D721Med (cell line): ENCODE measurements around the gene ADAMTS17.

Experiments
- DNase-seq: peaks from one replicate; pipeline ENCODE4 v3.0.0; 2011; ENCODE audit warnings: low spot score; ENCODE audit not compliant: insufficient read length
- FAIRE-seq: peaks from 2 replicates; lab custom pipeline; 2011; peaks lifted over from hg19 to GRCh38; lab: Jason Lieb, UNC
- TF ChIP-seq, protein P1 (sequence below): IDR thresholded peaks from 2 replicates; pipeline ENCODE4 v1.5.1; 2012; ENCODE audit warnings: mild to moderate bottlenecking, control low read depth; ENCODE audit not compliant: insufficient read depth; ENCODE audit errors: missing control alignments

Gene ADAMTS17

DNA sequence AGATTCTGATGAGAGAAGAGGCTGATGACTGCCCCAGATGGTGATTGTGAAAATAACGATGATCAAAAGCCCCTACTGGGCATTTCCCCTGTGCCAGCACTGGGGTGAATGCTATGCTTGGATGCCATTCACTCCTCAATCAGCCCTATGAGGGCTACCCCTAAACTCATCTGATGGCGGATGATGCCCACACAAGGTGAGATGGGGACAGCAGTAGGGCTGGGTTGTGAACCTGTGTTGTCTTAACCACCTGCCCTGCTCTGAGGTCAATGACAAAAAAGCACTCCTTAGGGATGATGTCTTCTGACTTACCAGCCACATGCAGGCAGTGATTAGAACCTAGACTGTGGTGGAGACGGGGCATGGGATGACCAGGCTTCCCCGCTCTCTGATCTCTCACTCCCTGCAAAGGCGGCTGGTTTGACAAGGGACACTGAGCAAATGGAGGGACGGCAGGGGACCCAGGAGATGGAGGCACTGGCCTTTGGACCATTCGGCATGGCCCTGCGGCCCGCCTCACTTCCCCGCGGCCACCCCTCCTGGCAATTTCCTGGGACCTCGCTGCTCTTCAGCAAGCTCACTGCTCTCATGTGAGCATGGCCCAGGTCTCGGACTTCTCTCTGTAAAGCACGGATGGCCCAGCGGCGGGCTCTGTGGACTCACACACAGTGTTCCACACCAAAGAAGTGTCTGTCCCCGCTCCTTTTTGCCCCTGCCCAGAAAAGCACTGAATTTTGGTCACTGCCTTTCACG, 357.1 kb downstream of the ADAMTS17 start:
- DNase-seq (no peak), FAIRE-seq (no peak)
- TF ChIP-seq, protein P1, sequence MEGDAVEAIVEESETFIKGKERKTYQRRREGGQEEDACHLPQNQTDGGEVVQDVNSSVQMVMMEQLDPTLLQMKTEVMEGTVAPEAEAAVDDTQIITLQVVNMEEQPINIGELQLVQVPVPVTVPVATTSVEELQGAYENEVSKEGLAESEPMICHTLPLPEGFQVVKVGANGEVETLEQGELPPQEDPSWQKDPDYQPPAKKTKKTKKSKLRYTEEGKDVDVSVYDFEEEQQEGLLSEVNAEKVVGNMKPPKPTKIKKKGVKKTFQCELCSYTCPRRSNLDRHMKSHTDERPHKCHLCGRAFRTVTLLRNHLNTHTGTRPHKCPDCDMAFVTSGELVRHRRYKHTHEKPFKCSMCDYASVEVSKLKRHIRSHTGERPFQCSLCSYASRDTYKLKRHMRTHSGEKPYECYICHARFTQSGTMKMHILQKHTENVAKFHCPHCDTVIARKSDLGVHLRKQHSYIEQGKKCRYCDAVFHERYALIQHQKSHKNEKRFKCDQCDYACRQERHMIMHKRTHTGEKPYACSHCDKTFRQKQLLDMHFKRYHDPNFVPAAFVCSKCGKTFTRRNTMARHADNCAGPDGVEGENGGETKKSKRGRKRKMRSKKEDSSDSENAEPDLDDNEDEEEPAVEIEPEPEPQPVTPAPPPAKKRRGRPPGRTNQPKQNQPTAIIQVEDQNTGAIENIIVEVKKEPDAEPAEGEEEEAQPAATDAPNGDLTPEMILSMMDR = no peak

DNA sequence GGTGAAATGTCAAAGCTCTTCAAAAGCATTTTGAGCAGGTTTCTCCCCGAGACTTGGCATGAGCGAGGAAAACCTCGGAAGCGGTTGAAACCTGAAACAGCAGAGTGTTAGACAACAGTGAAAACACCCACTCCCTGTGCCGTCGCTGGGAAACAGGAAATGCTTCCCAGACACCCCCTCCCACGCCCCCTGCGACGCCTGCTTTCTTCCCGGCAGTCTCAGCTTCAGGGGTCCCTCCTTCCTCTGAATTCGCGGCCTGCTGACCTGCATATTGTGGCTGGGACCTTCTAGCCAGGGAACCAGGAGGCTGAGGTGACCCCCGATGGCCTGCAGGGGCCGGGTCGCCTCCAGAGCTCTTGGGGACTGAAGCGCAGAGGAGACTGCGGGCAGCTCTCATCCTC, 357.9 kb downstream of the ADAMTS17 start:
- DNase-seq = no peak

DNA sequence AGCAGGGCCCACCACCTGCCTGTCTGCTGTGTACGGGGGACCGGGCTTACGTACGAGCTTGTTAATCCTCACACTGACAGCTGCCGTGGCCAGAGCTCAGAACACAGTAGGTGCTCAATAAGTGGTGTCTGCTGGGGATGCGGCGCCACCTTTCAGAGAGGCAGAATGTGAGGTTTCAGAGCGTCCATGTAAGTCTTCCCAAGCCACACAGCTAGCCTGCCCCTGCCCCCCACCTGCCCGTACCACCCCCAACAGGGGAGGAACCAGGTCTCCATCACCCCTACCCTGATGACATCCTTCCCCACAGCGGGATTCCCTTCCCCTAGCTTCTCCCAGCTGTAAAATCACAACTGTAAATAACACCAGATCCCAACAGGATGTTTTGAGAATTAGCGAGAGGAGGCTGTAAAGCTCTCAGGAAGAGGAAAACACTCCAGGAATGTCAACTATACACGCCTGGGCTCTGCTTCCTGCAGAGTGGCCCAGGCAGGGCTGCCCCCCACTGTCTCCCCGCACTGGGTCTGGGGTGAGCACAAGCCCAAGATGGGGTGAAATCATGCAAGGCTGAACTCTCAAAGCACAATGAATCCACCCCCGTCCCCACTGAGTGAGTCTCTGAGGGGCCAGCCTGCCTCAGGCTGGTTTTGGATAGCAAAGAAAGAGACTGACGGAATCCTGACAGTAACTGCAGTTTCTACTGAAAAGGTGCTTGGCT, 358.4 kb downstream of the ADAMTS17 start:
- TF ChIP-seq, protein P1 = no peak
- FAIRE-seq (no peak), DNase-seq (no peak)

More for the DNA sequence above, 357.9 kb downstream of the ADAMTS17 start:
- TF ChIP-seq, protein P1 = no peak
- FAIRE-seq = no peak

DNA sequence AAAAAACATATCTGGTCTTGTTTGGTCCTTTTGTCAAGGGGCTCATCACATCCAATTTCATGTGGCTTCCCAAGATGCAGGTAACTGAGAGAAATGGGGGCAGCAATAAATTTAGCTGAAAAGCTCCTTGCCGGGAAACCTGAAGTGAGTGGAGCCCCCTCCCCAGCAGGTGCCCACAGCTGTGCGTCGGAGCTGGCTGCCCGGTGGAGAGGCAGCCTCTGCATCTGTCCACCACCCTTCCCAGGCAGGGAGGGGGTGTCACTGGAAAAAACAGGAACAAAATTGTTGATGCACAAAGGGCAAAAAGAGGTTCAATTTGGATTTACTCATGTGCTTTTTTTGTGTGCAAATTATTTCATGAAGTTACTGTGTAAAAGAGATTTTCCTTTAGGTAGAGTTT, 359.1 kb downstream of the ADAMTS17 start:
- TF ChIP-seq, protein P1 = no peak
- DNase-seq = no peak
- no peak for FAIRE-seq

DNA sequence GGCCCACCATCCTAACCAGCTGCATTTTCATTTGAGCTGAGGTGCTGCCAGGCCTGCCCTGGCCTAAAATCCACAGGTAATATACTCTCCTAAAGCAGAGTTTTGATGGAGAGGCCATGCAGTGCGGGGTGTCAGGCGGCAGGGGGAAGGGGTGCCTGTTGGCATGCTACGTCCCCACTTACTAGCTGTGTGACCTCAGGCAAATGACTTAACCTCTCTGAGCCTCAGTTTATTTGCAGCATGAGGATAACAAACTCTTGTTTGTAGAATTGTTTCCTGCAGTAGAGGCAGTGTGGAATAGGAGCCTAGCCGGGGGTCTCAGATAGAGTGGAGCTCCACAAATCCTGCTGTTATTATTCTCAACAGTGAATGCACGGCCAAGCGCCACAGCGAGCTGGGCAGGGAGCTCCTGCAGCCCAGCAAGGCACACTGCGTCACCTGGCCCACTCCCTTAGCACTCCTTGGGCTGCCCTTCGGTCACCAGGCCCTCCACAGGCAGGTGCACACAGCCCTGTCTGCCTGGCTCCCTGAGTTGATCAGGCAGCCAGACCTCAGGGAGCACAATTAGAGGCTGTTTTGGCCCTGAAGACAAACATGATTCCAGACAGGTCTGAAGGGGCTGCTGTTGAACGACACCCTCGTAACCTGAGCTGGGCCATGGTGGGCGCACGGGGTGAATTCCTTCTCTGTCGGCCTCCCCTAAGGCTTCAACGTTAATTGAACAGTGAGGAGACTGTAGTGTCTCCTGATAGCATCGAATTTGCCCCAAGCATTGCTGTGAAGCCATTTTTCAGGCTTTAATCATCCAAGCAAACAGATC, 359.7 kb downstream of the ADAMTS17 start:
- no peak for DNase-seq
- no peak for FAIRE-seq
- TF ChIP-seq, protein P1 = no peak

DNA sequence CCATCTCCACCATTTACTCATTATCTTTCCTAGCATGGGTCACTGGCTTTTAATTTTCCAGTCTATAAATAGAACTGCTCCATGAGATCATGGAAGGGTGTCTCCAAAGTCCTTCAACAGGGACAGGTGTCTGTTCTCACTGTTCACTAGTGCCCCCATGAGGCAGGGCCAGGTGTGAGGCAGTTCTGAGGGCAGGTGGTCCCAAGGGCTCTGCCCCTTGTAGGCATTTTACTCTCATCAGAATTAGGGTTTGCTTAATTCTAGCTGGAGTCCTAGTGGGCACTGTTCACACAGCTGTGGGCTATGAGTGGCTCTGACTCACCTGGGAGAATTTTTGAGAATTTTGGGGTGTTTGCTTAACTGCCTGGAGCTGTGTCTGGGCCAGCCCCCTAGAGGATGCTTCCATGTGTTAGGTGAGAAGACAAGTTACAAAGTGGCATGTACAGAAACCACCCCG, 360.6 kb downstream of the ADAMTS17 start:
- FAIRE-seq = no peak
- TF ChIP-seq, protein P1 = no peak

More for the DNA sequence above, 360.6 kb downstream of the ADAMTS17 start:
- DNase-seq = no peak
